ENCODE data around the gene USH2A. TPM values are rescaled to one million over a fixed set of nuclear protein-coding genes. Genes with fewer than 3 reads are reported as not detected.
"Not testable (repeated sequence)": the region's sequence is repeated elsewhere in the genome, so short reads cannot be mapped to it uniquely, and the experiment has no call there.

Gene USH2A
- polyA plus RNA-seq, 1 donor from 2014 or later, result 0.17 TPM

- Histone ChIP-seq H3K27me3 (ENCODE audit: insufficient read depth, low read depth, low read length) (no peaks in the 10 kb centered on the region), H3K4me2 (ENCODE audit: low read length) (no peak overlapping the region), H3K9me3 (ENCODE audit: low read length) (peaks cover 3% of the 10 kb centered on the region), H3K4me3 (ENCODE audit: low read length) (no peak overlapping the region), H3K9ac (ENCODE audit: low read length) (no peak overlapping the region), H3K9me2 (ENCODE audit: insufficient read depth, low read length) (no peaks in the 10 kb centered on the region), H2AFZ (ENCODE audit: low read depth, low read length) (no peak overlapping the region), H3F3A (ENCODE audit: insufficient read depth, low read length, poor library complexity, severe bottlenecking) (no peaks in the 10 kb centered on the region), H3K27ac (ENCODE audit: low read length) (no peak overlapping the region), H4K20me1 (ENCODE audit: insufficient read depth) (no peaks in the 10 kb centered on the region), H3K36me3 (ENCODE audit: insufficient read depth, low read length) (no peaks in the 10 kb centered on the region), H3K79me2 (replicated peaks; ENCODE audit: insufficient read depth, low read length) (no peaks in the 10 kb centered on the region)
- TF ChIP-seq CTCF (IDR thresholded peaks at IDR 0.05; ENCODE audit: poor library complexity, severe bottlenecking) (no peak), MXI1 (conservative IDR thresholded peaks at IDR 0.05; ENCODE audit: poor library complexity, severe bottlenecking) (no peak), REST (IDR thresholded peaks at IDR 0.05; ENCODE audit: borderline replicate concordance) (no peak), RAD21 (conservative IDR thresholded peaks at IDR 0.05) (no peak), TAF1 (IDR thresholded peaks at IDR 0.05; ENCODE audit: low read depth) (no peak), EP300 (conservative IDR thresholded peaks at IDR 0.05; ENCODE audit: poor library complexity, severe bottlenecking) (no peak), POLR2AphosphoS5 (IDR thresholded peaks at IDR 0.05) (no peak), SMC3 (conservative IDR thresholded peaks at IDR 0.05; ENCODE audit: poor library complexity) (no peak), EZH2 (IDR thresholded peaks at IDR 0.05; ENCODE audit: borderline replicate concordance, insufficient read depth, low read length, poor library complexity, severe bottlenecking) (no peak)
Observed at GRCh38 chr1:216154063-216154462, 269.2 kb downstream of the USH2A start.

DNA sequence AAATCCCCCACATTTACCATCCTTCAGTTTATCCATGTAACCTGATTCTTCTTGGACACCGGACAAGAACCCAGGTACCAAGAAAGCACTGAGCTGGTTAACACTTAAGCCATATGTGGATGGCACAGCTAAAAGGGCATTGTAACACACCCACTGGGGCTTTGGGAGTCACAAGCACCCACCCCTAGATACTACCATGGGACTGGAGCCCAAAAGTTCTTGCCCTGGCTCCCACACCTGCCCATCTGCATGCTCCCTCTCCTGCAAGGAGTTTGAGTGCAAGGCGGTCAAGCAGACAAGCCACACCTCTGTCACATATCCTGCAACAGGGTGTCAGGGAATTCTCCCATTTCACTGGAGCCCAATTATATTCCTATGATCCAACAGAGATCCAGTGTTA is 270.1 kb downstream of the USH2A start:
- Histone ChIP-seq H3K9ac (ENCODE audit: low read length) (no peak overlapping the region), H3K27me3 (ENCODE audit: insufficient read depth, low read depth, low read length) (no peaks in the 10 kb centered on the region), H3F3A (ENCODE audit: insufficient read depth, low read length, poor library complexity, severe bottlenecking) (no peaks in the 10 kb centered on the region), H3K9me2 (ENCODE audit: insufficient read depth, low read length) (no peaks in the 10 kb centered on the region), H4K20me1 (ENCODE audit: insufficient read depth) (no peaks in the 10 kb centered on the region), H2AFZ (ENCODE audit: low read depth, low read length) (no peak overlapping the region), H3K27ac (ENCODE audit: low read length) (no peak overlapping the region), H3K4me3 (ENCODE audit: low read length) (no peak overlapping the region), H3K36me3 (ENCODE audit: insufficient read depth, low read length) (no peaks in the 10 kb centered on the region), H3K4me2 (ENCODE audit: low read length) (no peak overlapping the region), H3K79me2 (replicated peaks; ENCODE audit: insufficient read depth, low read length) (no peaks in the 10 kb centered on the region), H3K9me3 (ENCODE audit: low read length) (peaks cover 3% of the 10 kb centered on the region)
- no peak for TF ChIP-seq SMC3 (conservative IDR thresholded peaks at IDR 0.05; ENCODE audit: poor library complexity)
- TF ChIP-seq POLR2AphosphoS5 (IDR thresholded peaks at IDR 0.05), result no peak
- no peak for TF ChIP-seq CTCF (IDR thresholded peaks at IDR 0.05; ENCODE audit: poor library complexity, severe bottlenecking)
- no peak for TF ChIP-seq MXI1 (conservative IDR thresholded peaks at IDR 0.05; ENCODE audit: poor library complexity, severe bottlenecking)
- TF ChIP-seq EZH2 (IDR thresholded peaks at IDR 0.05; ENCODE audit: borderline replicate concordance, insufficient read depth, low read length, poor library complexity, severe bottlenecking), result no peak
- no peak for TF ChIP-seq EP300 (conservative IDR thresholded peaks at IDR 0.05; ENCODE audit: poor library complexity, severe bottlenecking)
- no peak for TF ChIP-seq TAF1 (IDR thresholded peaks at IDR 0.05; ENCODE audit: low read depth)

DNA sequence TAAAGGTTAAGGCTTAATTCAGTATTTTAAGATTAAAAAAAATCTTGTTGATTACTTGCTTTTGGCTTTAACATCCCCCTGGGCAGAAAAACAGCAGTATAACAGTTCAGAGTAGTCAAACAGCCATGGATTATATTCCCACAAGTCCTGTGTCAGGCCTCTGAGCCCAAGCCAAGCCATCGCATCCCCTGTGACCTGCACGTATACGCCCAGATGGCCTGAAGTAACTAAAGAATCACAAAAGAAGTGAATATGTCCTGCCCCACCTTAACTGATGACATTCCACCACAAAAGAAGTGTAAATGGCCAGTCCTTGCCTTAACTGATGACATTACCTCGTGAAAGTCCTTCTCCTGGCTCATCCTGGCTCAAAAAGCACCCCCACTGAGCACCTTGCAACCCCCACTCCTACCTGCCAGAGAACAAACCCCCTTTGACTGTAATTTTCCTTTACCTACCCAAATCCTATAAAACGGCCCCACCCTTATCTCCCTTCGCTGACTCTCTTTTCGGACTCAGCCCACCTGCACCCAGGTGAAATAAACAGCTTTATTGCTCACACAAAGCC is 277.7 kb downstream of the USH2A start:
- H3K27me3 ChIP-seq (ENCODE audit: insufficient read depth, low read depth, low read length); H3F3A ChIP-seq (ENCODE audit: insufficient read depth, low read length, poor library complexity, severe bottlenecking); H3K27ac ChIP-seq (ENCODE audit: low read length); H3K9me2 ChIP-seq (ENCODE audit: insufficient read depth, low read length); H4K20me1 ChIP-seq (ENCODE audit: insufficient read depth); H3K36me3 ChIP-seq (ENCODE audit: insufficient read depth, low read length); H3K4me2 ChIP-seq (ENCODE audit: low read length); H2AFZ ChIP-seq (ENCODE audit: low read depth, low read length); H3K9ac ChIP-seq (ENCODE audit: low read length); H3K79me2 ChIP-seq (replicated peaks; ENCODE audit: insufficient read depth, low read length); H3K9me3 ChIP-seq (ENCODE audit: low read length); H3K4me3 ChIP-seq (ENCODE audit: low read length): not testable (repeated sequence)
